Left ventricle myocardium inferior (tissue), 1 donor: ENCODE measurements around the gene WFIKKN2. TPM values are rescaled to one million over a fixed set of nuclear protein-coding genes. Genes with fewer than 3 reads are reported as not detected.
"Not testable (repeated sequence)": the region's sequence is repeated elsewhere in the genome, so short reads cannot be mapped to it uniquely, and the experiment has no call there.

Source experiments
- DNase-seq: peaks from one replicate; pipeline ENCODE4 v3.0.0-alpha.2; 2020
- H3K27ac ChIP-seq: fragments of 200-600 bp; replicated peaks from 2 replicates; pipeline ENCODE4 v1.8.0; 2021
- H3K27me3 ChIP-seq: fragments of 200-600 bp; 2 replicates; pipeline ENCODE4 v1.8.0; 2021; ENCODE audit warnings: low read depth
- H3K36me3 ChIP-seq: fragments of 200-600 bp; 2 replicates; pipeline ENCODE4 v1.8.0; 2021
- H3K4me1 ChIP-seq: fragments of 200-600 bp; 2 replicates; pipeline ENCODE4 v1.8.0; 2021
- H3K4me3 ChIP-seq: fragments of 200-600 bp; 2 replicates; pipeline ENCODE4 v1.8.0; 2021; ENCODE audit warnings: mild to moderate bottlenecking, moderate library complexity
- H3K9me3 ChIP-seq: fragments of 200-600 bp; replicated peaks from 2 replicates; pipeline ENCODE4 v1.8.0; 2021
- intact Hi-C: fragments of 100-400 bp; cut with micrococcal nuclease; formaldehyde crosslinking; loops from one replicate; pipeline ENCODE4 v1.11.0; 2022
- total RNA-seq: library from RNA; stranded (reverse); fragmentation: NEBNext Ultra II Directional; extraction: Animal tissue kit (Norgen Biotek cat#: 25700); gene quantifications from one replicate; pipeline ENCODE4 v1.2.1, GENCODE V29; 2021
- TF ChIP-seq, protein P1 (sequence below): fragments of 200-600 bp; IDR thresholded peaks from 2 replicates; pipeline ENCODE4 v1.8.0; 2021; ENCODE audit warnings: antibody characterized with exemption, mild to moderate bottlenecking, borderline replicate concordance
- donor health status: DM: no; HTN: yes; CAD: no; lungs with severe emphysema.

The WFIKKN2 gene
- total RNA-seq, 1 donor from 2014 or later: 0.25 TPM

- DNase-seq: no peak
- no peak overlapping the region for H3K27ac ChIP-seq
- H3K9me3 ChIP-seq: no peaks in the 10 kb centered on the region
- H3K4me1 ChIP-seq: no peaks in the 10 kb centered on the region
- H3K27me3 ChIP-seq: no peaks in the 10 kb centered on the region
- no peak overlapping the region for H3K4me3 ChIP-seq
- H3K36me3 ChIP-seq: no peaks in the 10 kb centered on the region
- intact Hi-C loops: no loop called here
- TF ChIP-seq, protein P1, sequence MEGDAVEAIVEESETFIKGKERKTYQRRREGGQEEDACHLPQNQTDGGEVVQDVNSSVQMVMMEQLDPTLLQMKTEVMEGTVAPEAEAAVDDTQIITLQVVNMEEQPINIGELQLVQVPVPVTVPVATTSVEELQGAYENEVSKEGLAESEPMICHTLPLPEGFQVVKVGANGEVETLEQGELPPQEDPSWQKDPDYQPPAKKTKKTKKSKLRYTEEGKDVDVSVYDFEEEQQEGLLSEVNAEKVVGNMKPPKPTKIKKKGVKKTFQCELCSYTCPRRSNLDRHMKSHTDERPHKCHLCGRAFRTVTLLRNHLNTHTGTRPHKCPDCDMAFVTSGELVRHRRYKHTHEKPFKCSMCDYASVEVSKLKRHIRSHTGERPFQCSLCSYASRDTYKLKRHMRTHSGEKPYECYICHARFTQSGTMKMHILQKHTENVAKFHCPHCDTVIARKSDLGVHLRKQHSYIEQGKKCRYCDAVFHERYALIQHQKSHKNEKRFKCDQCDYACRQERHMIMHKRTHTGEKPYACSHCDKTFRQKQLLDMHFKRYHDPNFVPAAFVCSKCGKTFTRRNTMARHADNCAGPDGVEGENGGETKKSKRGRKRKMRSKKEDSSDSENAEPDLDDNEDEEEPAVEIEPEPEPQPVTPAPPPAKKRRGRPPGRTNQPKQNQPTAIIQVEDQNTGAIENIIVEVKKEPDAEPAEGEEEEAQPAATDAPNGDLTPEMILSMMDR: no peak
These were observed 35.1 kb upstream of the WFIKKN2 start for GRCh38 chr17:50800196-50800700.

DNA sequence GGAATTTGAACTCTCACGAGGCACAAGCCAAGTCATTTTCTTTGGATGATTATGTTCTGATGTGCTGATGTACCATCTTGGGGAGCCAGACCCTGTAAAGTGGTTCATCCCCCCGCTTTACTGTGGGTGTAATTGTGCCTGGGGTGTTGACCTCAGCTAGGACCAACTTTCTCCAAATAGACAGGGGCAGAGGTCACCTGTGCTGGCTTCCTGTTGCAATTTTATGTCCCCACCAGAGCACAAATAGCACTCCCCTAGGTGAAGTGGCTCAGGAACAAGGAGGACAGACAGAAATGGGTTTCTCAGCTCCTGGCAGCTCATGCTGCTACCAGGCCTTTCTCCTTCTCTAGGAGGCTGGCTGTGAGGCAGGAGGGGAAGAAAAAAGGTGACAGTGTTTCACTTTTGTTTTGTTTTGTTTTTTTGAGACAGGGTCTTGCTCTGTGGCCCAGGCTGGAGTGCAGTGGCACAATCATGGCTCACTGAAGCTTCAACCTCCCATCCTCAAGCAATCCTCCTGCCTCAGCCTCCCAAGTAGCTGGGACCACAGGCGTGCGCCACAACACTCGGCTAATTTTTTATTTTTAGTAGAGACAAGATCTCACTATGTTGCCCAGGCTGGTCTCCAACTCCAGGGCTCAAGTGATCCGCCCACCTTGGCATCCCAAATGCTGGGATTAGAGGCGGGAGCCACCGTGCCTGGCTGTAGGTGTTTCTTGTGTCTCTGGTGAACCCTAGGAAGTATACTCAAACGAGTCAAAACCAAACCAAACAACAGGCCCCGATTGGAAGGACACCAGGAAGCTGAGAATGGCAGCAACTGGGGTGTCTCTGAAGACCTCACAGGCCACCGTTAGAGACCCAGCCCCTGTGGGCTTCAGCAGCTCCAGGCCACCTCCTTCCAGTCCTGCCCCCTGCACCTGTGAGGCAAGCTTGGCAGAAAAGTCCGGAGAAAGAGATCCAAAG lies 32.5 kb upstream of the WFIKKN2 start:
- Histone ChIP-seq H3K4me1 (peaks cover 4% of the 10 kb centered on the region), H3K36me3 (no peaks in the 10 kb centered on the region), H3K27ac (no peak overlapping the region), H3K4me3 (no peak overlapping the region), H3K9me3 (no peaks in the 10 kb centered on the region), H3K27me3 (no peaks in the 10 kb centered on the region)
- DNase-seq: no peak
- TF ChIP-seq, protein P1: no peak
- intact Hi-C loops: no loop called here

DNA sequence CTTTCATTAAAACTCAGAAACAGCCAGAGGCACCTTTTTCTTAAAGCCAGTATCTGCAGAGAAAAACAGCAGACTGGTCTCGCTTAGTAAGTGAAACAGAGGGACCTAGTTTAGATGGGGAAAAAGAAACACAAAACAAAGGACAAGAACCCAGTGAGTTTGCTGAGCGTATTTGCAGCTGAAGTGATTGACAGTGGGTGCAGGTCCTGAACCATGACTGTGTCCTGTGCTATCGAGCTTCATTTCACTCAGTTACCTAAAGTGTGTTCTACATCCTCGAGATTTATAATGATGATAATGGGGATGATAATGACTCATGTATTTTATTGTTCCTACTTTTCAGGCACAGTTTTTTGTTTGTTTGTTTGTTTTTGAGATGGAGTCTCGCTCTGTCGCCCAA lies 31.7 kb upstream of the WFIKKN2 start:
- intact Hi-C loops: no loop called here
- H3K27me3 ChIP-seq: no peaks in the 10 kb centered on the region
- no peak overlapping the region for H3K27ac ChIP-seq
- no peaks in the 10 kb centered on the region for H3K36me3 ChIP-seq
- H3K9me3 ChIP-seq: no peaks in the 10 kb centered on the region
- TF ChIP-seq, protein P1: no peak
- H3K4me3 ChIP-seq: no peak overlapping the region
- H3K4me1 ChIP-seq: peaks cover 4% of the 10 kb centered on the region
- no peak for DNase-seq

DNA sequence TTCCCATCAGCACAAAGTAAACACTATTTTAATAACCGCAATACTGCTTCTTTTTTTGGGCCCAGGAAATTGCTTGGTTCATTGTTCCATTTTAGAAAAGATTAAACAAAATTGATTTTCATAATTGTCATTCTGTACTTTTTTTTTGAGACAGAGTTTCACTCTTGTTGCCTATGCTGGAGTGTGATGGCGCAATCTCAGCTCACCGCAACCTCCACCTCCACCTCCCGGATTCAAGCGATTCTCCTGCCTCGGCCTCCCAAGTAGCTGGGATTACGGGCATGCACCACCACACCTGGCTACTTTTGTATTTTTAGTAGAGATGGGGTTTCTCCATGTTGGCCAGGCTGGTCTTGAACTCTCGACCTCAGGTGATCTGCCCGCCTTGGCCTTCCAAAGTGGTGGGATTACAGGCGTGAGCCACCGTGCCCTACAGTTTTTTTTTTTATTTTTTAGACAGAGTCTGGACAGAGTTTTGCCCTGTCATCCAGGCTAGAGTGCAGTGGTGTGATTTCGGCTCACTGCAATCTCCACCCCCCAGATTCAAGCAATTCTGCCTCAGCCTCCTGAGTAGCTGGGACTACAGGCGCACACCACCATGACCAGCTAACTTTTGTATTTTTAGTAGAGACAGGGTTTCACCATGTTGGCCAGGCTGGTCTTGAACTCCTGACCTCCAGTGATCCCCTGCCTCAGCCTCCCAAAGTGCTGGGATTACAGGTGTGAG lies 30.5 kb upstream of the WFIKKN2 start:
- H3K27ac ChIP-seq, H3K9me3 ChIP-seq, DNase-seq, H3K4me3 ChIP-seq, H3K27me3 ChIP-seq, H3K4me1 ChIP-seq, H3K36me3 ChIP-seq, intact Hi-C loops: not testable (repeated sequence)

GRCh38 chr17:50805486-50805885 lies 29.9 kb upstream of the WFIKKN2 start:
- Histone ChIP-seq H3K9me3 (no peaks in the 10 kb centered on the region), H3K27me3 (no peaks in the 10 kb centered on the region), H3K4me1 (peaks cover 4% of the 10 kb centered on the region), H3K27ac (no peak overlapping the region), H3K36me3 (no peaks in the 10 kb centered on the region), H3K4me3 (no peak overlapping the region)
- intact Hi-C loops: no loop called here
- TF ChIP-seq, protein P1: no peak
- no peak for DNase-seq
